Measurements from ENCODE around the gene RIN1.

Gene RIN1

DNA sequence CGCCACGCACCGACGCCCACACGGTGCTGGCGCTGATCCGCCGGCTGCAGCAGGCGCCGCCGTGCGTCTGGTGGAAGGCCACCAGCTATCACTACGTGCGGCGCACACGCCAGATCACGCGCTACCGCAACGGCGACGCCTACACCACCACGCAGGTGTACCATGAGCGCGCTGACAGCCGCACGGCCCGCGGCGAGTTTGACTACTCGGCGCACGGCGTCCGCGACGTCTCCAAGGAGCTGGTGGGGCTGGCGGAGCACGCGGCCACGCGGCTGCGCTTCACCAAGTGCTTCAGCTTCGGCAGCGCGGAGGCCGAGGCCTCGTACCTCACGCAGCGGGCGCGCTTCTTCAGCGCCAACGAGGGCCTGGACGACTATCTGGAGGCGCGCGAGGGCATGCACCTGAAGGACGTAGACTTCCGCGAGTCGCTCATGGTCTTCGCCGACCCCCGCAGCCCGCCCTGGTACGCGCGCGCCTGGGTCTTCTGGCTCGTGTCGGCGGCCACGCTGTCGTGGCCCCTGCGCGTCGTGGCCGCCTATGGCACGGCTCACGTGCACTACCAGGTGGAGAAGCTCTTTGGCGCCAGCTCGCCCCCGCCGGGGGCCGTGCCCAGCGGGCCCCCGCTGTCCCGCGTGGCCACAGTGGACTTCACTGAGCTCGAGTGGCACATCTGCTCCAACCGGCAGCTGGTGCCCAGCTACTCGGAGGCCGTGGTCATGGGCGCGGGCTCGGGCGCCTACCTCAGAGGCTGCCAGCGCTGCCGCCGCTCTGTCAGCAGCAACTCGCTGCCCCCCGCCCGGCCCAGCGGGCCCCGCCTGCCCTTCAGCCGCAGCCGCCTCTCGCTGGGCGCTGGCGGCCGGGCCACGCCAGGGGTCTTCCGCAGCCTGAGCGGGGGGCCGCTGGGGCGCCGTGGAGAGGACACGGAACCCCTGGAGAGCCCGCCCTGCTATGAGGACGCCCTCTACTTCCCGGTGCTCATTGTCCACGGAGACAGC is 41.3 kb downstream of the RIN1 start:
- DNase-seq (ENCODE audit: low read depth): no peak

DNA sequence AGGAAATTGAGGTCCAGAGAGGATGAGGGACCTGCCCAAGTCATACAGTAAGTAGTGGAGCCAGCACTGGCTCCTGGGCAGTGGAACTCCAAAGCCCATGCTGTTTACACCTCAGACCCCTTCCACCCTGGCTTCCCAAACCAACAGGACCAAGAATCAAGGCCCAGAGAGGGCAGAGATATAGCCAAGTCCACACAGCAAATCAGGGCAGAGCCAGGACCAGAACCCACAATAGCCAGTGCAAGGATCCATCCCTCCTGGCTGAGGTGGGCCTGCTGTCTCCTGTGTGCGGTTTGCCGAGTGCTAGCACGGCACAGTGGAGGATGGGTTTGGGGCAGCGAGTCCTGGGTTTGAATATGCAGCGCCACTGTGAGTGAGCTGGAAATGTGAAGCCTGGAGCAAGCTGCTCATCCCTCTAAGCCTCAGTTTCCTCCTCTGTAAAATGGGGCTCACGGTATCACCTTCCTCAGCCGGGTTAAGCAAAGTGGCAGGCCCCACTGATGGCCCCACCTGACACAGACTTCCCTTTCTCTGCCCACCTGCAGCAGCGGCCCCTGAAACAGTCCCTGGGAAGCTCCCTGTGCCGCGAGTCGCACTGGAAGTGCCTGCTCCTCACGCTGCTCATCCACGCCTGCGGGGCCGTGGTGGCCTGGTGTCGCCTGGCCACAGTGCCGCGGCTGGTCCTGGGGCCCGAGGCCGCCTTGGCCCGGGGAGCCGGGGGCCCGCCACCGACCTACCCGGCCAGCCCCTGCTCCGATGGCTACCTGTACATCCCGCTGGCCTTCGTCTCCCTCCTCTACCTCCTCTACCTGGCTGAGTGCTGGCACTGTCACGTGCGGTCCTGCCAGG is 42.2 kb downstream of the RIN1 start:
- no peak for DNase-seq (ENCODE audit: low read depth)

DNA sequence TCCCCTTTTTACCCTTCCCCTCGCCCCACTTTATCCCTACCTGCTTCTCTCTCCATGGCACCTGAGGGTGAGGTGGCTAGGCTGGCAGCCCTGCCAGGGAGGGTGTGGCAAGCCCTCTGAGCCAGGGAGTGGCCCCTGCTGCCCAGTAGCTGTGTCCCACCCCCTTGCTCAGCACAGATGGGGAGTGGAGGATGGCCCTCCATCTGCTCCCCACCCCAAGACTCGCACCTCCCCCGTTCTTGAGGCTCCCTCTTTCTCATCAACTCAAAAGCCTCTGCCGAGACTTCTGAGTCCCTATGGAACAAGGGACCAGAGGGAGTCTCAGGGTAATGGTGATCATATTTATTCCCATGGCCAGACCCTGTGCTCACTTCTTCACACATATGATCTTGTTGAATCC is 42.9 kb downstream of the RIN1 start:
- DNase-seq (ENCODE audit: low read depth): no peak

DNA sequence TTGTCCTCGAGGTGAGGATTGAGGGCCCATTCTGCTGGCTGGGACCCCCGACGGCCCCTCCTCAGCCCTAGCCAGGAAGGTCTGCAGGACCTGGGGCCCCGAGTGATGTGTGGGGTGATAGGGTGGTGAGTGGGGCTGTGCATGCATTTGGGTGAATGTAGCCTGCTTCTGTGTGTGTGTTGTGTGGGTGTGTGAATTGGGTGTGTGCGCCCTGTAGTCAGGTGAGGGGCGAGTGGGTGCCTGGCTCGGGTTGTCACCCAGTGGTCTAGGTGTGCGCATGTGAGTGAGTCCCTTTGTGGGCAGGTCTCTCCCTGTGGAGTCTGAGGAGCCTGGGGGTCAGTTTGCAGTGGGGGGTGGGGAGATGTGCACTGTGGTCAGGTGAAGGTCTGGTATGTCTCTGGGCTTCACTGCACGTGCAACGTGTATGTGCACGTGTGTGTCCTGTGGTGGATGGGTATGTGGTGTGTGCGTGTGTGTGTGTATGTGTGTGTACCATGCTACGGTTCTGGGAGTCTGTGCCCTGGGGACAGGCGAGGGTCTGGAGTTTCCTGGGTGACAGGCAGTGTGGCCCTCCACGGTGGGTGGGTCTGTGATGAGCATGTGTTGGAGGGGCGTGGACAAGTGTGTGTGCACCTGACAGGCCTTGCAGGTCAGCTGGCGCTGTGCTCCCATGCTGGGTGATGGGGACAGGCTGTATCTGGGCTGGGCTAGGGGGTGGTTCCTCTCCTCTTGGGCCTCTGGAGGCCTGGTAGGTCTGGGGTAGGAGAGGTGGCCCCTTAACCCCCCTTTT is 43.5 kb downstream of the RIN1 start:
- no peak for DNase-seq (ENCODE audit: low read depth)

DNA sequence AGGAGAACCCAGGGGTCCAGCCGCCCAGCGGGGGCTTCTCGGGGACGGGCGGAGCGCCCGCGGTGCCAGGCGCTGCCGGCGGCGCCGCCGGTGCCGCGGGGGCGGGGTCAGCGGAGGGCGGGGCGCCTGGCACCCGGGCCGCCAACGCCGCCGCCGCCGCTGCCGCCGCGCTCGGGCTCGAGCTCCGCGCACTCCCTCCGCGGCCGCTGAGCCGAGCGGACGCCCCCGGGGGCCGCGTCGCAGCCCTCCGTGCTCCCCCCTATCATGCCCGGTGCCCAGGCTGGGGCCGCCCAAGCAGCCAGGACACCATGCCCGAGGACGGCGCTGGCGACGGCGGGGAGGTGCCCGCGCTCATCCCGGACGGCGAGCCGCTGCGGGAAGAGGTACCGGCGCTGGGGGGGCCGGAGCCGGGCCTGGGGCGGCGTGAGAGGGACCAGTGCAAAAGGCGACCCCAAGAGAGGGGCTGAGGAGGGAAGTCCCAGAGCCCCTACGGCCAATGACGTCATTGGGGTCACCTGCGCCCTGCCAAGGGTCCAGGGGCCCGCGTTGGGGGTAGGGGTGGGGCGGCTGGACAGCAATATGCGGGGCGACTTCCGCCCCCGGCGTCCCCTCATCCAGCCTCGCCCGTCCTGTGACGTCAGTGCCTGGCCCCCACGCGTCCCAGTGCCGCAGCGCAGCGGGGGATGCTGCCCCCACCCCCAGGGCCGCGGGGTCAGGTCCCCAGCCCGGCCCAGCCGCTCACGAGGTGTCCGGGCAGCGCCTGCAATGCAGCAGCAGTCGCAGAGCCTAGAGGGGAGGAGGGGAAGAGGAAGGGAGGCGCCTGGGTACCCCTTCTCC is 44.3 kb downstream of the RIN1 start, which contains the start of gene TMEM151A:
Gene TMEM151A, plus strand, starts transcription at position 189 of the 837 bp plus-strand sequence. Its CDS starts 120 bp downstream, at position 309.
- no peak for DNase-seq (ENCODE audit: low read depth)

DNA sequence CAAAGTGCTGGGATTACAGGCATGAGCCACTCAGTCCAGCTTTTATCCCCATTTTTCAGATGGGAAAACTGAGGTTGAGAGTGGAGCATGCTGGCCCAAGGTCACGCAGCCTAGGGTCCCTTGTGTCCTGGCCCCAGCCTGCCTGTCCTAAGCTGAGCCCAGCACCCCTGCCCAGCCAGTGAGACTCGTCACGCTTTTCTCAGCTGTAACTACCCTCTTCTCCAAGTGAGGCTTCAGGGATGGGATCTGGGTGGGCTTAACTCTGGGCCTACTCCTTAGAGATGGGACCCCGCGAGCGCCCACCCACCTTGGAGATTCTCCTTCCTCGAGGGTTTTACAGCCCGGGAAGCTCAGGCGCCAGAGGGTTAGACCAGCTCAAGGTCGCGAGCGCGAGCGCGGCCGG is 44.9 kb downstream of the RIN1 start:
- no peak for DNase-seq (ENCODE audit: low read depth)

DNA sequence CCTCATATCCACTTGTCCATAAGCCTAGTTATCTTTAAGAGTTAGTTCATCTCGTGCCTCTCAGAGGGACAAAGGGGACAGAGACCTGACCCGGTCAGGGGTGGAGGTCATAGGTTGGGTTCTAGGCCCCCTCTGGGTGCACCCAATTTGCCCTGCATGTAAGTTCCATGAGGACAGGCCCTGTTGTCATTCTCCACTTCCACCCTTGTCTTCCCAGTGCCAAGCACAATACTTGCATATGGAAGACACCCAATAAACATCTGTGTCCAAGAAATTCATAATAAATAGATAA is 46.0 kb downstream of the RIN1 start:
- DNase-seq (ENCODE audit: low read depth): no peak

DNA sequence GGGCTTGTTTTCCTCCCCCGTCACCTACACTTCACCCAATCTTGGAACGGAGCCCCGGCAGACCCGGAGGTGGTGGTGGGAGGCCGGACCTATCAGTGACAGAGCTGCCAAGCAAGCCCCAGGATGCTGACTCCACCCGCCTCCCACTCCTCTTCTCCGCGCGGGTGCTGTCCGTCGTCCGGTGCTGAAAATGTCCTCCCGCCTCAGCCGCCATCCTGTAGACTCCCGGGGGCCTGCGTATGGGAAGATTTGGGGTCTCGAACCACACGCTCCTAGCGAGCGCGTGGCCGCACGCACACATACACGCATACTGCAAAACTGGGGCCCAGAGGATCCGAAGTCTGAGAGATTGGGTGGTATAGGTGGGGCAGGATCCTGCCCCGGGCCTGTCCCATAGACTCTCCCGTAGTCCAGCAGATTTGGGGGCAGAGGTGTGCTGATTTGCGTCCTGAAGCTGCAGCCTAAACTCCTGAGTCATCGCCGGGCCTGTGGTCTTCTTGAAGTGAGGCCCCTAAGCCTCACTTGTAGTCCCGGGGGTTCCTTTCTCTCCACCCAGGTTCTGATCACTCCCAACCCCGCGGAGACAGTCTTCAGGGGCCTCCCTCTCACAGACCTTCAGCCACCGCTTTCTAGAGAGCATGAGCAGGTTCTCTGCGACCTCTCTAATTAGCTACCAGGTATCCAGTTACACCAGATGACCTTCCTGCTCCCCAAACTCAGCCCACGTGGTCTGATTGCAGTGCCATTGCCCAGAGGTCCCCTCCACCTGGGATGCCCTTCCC is 46.5 kb downstream of the RIN1 start:
- DNase-seq (ENCODE audit: low read depth): no peak

DNA sequence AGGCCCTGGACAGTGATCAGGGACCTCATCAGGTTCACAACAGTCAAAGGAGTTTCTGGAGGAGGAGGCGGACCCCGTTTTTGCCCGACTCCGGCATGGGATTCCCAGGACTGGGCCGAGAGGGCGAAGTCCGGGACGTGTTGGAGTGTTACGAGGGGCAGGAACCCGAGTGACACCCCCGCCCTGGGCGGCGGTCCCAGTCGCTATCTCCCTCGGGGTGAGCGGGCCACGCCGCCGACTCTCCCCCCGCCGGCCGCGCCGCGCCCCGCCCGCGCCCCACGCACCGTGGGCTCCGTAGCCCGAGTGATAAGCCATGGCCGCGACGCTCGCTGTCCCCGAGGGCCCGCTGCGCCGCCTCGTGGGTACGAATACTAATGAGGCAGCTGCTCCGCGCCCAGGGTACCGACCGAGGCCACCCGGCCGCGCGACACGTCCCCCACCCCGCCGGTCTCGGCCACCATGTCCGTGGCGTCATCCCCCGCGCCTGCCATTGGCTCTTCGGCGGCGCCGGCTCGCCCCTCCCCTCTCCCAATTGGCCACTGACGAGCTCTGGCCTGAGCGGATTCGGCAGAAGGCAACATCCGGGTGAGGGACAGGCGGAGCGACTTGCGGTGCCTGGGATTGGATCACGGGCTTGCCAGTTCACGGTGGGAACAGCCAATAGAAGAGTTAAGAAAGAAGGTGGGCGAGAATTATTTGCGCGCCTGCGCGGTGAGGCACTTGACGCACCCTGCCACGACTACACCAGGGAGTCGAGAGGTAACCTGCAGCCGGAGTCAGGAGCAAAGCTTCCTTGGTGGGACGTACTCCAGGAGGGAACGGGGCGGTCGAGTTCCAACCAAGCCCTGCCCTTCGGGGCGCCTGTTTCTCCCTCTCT is 47.3 kb downstream of the RIN1 start, which contains the start of gene YIF1A:
Gene YIF1A, minus strand, starts transcription at position 473 of the 877 bp plus-strand sequence. Its CDS starts 158 bp downstream, at position 315.
- DNase-seq (ENCODE audit: low read depth): peak; percentile 99

DNA sequence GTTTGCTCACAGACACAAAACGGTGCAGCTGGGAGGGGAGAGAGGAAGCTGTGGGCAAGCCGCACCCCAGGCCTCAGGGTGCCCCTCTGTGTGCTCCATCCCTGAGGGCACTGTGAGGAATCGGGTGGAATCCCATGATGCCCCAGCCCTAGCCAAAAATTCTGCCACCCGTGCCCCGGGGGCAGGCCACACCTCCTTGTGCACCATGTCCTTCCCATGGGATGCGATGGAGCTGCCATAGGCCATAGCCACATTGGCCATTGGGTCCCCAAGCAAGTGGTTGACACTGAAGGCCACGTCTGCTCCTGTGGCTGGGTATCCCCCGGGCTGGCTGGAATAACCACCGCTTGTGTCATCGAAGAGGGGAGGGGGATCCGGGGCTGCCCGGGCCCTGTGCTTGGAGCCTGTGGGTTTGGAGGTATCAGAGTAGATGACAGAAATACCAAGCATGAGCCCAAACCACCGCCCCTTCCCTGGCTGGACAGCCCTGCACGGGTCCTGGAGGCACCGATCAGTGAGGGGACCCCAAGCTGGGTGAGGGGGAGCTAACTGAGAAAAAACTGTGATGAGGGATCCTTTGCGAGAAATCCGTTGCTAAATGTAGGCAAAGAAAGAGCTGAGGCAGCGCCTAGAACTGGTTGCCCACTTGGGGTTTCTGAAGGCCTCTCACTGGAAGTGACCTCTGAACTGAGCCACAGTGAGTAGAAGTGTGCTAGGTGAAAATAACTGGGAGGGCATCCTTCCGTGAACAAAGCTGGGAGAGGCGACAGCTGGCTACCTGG is 48.2 kb downstream of the RIN1 start:
- peak; percentile 21 for DNase-seq (ENCODE audit: low read depth)

DNA sequence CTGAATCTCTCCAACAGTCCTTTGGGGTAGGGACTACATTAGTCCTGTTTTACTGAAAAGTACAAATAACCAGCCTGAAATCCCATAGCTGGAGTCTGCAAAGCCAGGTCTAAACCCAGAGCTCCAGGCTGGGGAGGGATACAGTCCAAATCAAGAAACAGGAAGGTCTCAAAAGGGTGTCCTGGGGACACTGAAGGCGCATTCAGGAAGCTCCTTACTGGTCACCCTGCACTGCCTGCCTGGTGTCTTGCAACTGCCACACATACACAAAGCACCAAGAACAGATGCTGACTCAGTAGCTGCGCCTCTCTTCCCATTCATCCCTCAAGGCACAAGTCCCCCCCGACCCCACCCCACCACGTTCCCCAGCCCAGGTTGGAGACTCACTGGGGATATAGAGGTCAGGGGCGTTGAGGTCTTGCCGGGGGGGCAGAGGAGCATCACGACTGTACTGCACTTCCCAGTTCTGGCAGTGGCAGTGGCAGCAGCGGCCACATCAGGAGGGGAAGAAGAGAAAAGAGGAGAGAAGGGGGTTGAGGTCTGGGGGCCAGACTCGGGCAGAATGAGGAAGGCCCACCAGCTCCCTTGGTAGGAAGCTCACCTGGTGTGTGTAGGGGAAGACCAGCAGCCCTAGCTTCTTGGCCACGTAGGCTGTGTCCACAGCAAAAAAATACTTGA is 48.9 kb downstream of the RIN1 start:
- DNase-seq (ENCODE audit: low read depth): no peak

DNA sequence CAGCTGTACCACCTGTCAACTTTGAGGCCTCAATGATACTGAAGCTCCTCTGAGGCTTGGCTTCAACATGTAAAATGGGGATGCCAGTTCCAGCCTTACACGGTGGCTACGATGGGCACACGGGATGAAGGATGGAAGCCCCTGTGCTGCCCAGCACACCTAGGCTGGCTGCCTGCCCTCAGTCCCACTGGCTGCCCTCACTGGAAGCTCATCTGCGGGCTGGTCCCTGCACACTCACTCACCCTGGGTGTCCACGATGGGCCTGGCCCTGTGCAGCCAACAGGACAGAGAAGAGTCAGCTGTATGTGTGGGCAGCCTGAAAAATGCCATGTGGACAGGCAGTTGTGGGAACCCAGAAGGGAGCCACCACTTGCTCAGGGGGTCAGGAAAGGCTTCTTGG is 49.5 kb downstream of the RIN1 start:
- no peak for DNase-seq (ENCODE audit: low read depth)

DNA sequence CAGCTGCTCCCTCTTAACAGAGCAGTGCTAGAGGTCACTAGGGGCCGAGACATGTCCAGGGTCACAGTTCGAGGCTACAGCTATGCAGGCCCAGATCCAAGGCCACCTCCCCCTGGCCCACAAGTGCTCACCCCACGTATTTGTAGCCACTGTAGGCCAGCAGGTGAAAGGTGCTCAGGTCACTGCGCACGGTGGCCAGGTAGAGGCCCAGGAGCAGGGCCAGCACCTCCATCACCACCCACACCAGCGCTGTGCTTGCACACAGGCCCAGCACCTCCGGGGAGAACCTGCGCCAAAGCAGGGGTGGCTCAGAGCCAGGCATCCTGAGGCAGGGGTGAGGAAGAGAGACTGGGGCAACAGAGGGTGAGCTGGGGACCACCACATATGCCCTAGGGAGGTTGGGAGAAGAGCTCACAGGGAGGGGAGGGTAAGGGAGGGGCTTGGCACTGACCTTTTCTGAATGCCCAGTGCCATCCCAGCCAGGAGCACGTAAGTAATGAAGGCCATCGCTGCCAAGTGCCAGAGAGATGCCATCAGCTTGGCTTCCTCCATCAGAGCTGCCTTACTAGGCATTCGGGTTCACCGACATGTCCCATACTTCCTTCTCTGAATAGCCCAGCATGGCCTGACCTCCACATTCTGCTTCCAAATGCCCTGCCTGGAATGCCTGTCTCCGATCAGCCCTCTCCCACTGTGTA is 50.8 kb downstream of the RIN1 start:
- no peak for DNase-seq (ENCODE audit: low read depth)

DNA sequence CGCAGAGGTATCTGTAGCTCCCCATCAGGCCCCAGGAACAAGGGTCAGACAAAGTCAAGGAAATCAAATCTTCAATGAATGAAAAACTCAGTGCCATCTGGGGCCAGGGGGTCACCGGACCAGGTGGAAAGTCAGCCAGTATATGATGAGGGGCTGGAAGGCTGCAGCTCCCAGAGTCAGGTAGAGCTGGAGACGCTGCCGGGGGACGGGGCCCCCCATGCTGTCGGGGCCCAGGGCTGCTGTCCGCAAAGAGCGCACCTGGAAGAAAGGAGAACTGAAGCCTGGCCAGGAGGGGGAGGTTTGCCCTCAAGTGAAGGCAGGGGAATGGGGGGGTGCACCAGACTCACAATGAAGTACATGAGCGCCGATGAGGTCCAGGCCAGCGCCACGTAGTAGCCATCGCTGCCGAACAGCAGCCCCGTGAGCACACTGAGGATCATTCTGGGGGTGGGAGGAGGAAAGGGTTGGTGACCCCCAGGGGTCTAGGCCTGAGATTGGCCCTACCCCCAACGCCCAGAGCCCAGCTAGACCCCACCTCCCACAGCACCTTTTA is 51.6 kb downstream of the RIN1 start:
- DNase-seq (ENCODE audit: low read depth): no peak

DNA sequence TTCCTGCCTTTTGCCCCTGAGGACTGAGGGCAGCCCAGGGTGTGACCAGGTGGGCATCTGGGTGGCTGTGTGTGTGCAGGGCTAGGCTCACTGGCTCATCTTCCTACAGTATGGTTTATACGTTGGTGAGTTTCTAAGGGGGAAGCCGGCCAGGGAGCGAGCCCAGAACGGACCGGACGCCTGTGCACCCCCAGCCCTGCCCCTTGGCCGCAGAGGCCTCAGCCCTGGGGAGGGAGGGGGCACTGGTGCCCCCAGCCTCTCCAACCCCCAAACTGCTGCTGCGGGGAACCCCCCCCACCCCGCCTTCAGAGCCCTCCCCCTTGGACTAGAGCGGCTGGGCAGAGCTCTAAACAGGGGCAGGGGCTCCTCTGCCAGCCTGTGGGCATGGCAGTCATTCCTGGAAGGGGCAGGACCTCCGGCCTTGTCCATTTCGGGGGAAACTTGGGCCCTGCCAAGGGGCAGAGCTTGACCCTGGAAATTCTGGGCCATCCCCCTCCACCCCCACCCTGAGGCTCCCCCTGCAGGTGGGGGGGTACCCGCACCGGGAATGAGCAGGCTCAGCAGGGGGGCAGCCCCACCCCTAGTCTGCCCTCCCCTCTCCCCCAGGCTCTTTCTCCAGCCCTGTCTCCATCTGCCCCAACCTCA is 52.7 kb downstream of the RIN1 start:
- no peak for DNase-seq (ENCODE audit: low read depth)

Data from amniotic epithelial cell (primary cell).